HG03139 (cell line): ENCODE measurements around the gene ECM2.

Source experiments
- ATAC-seq: cut with Tn5 transposase; IDR thresholded peaks from one replicate; pipeline ENCODE4 v1.9.1; 2021; ENCODE audit not compliant: unreplicated experiment

ECM2 gene

GRCh38 chr9:92501671-92502393 lies 34.0 kb downstream of the ECM2 start:
- ATAC-seq: no peak

DNA sequence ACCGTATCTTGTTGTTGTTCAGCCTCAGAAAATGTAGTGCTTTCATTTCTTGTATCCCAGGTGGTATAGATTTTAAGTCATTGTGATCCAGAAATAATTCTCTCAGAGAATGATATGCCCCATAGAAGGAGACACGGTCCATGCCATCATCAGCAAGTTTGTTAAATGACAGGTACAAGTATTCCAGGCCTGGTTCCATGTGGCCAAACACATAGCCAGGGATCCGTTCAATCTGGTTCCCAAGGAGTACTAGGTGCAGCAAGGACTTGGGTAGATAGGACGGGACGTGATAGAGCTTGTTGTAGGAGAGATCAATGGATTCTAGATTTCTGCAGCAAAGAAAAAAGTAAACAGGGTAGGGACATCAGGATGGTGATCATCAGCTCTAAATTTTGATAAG lies 35.1 kb downstream of the ECM2 start:
- ATAC-seq: no peak

DNA sequence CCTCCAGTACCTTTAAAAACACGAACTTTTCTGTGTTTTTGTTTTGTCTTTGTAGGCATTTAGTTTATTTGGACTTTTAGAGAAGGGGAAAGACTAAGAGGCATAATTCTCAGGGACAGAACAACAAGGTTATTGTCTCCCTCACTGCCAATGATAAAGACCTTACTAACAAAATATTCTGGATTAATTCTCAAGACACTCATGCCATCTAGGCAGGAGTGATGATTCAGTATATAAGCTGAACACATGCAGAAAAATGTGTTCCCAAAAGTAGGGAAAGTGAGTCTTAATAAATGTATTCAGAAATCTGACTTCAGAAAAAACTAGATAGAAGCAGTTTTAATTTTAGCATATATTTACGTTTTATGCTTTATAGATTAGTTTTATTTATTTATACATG lies 36.1 kb downstream of the ECM2 start:
- no peak for ATAC-seq

DNA sequence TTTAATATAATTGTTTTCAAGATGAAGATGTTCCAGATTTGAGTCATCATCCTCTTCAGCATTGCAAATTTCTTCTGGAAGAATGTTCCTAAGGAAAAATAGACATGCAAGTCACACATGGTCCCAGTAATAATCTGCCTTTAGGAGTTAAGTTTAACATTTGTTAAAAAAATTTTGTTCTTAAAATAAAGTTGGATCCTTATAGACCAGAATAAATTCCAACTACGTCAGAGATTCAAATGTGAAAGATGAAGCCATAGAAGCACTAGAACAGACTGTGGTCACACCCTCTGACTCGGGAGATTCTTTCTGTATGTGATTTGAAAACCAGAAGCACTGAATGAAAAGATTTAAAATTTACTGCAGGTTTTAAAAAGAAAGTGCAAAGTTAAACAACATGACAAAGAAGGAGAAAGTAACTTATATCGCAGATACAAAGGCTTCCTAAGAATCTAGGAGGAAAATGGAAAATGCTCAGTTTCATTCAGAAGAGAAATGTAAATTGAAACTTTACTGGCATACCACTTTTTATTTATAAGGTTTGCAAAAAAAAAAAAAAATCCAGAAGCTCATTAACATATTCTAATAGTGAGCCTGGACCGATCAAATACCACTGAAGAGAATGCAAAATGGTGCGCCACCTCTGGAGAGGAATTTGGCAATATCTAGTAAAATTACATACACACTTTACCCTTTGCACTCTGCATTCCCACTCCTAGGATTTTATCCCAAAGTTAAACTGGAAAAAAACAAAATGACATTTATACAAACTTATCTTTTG lies 39.2 kb downstream of the ECM2 start:
- no peak for ATAC-seq

GRCh38 chr9:92494856-92495255 lies 40.9 kb downstream of the ECM2 start:
- no peak for ATAC-seq

GRCh38 chr9:92493749-92494387 lies 41.9 kb downstream of the ECM2 start:
- ATAC-seq: no peak

- no peak for ATAC-seq
Measured at GRCh38 chr9:92492781-92493401, 42.9 kb downstream of the ECM2 start.

- ATAC-seq: no peak
Measured at GRCh38 chr9:92488681-92489550, 46.9 kb downstream of the ECM2 start.

DNA sequence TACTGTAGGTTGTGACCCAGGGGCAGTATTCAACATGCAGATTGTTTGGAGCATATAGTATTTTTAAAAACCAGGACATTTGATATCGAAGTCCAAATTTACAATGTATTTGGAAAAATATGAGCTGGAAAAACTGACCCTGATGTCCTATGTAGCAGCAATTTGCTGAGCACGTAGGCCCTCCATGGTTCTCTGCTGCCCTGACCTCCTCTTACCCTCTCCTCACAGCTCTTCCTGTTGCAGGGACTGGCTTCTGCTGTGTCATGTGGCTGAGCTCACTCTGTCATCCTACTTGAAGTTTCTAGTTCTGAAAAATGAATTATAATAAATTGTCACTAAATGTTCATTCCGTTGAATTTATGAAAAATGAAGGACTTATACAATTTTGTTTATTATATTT lies 49.4 kb downstream of the ECM2 start:
- ATAC-seq: no peak

- ATAC-seq: no peak
Measured at GRCh38 chr9:92484563-92484962, 51.2 kb downstream of the ECM2 start.

GRCh38 chr9:92483627-92484545 lies 51.9 kb downstream of the ECM2 start:
- ATAC-seq: no peak

DNA sequence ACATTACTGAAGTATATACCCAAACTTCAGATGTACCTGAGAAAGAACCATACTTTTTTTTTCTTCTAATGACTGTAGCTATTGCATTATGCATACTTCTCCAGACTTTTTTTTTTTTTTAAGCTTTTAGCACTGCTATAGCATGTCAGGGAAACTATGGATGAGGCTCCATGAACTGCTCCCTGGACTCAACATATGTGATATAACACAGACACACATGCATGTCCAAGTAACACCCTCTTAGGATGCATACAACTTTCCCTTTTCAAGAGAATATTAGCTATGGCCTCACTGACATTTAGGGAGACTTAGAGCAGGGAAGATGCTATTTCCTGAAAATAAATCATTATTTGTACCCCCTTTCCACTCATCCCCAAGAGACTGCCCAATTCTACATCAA lies 53.0 kb downstream of the ECM2 start:
- no peak for ATAC-seq

- no peak for ATAC-seq
Measured at GRCh38 chr9:92482329-92482728, 53.5 kb downstream of the ECM2 start, which contains the start of gene ASPN. Gene ASPN (minus strand): TSS chr9:92482506.

GRCh38 chr9:92480986-92481633 lies 54.7 kb downstream of the ECM2 start:
- no peak for ATAC-seq

- ATAC-seq: no peak
Measured at GRCh38 chr9:92480291-92480771, 55.5 kb downstream of the ECM2 start.

GRCh38 chr9:92479346-92479745 lies 56.4 kb downstream of the ECM2 start:
- no peak for ATAC-seq

DNA sequence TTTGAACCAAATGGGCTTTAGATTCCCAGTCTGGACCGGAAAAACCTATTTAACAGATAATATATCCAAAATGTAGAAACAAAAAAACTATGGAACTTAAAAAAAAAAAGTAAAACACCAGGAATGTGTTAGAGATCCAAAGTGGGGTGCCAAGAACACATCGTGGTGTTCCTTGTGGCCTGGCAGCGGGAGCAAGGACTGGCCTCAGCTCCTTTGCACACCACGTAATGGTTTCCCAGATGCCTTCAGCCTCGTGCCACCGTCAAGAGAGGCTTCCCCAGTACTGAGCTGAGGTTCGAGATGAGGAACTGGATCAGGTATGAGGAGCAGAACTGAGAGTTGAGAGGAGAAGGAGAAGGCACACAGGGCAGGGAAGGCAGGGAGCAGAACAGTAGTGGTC lies 57.0 kb downstream of the ECM2 start:
- no peak for ATAC-seq

DNA sequence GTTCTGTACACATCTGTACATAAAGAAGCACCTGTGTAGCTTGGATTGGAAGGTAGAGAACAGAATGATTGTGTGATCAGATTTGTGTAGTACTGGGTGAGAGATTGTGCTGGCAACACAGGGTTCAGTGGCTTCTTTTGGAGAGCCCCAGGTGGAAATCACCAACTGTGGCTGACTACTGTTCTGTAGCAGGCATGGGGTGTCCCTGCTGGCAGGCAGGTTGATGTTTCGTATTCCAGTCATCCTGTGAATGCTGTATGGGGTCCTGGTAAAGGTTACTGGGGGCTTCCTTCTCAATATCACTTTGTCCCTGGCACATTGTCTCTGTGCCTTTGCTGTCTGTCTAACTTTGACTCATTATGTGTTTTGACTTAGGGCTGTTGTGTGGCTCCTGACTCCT lies 58.8 kb downstream of the ECM2 start:
- no peak for ATAC-seq

DNA sequence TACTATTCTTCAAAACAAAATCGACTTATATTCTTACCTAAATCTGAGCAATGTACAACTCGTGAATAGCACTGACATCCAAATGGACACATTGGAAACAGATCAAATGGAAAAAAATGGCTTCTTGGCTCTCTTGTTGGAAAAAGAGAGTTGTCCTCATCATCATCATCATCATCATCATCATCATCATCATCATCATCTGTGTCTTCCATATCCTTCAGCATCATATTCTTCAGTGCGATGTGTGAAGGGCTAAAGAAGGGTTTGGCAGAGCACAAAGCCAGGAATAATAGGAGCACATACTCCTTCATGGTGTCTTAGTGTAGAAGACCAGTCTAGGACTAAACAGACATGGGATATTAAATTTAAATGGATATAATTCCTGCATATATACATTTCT lies 61.2 kb downstream of the ECM2 start:
- no peak for ATAC-seq
